ENCODE data around the gene SOAT1.
"Not testable (repeated sequence)": the region's sequence is repeated elsewhere in the genome, so short reads cannot be mapped to it uniquely, and the experiment has no call there.

SOAT1 gene

DNA sequence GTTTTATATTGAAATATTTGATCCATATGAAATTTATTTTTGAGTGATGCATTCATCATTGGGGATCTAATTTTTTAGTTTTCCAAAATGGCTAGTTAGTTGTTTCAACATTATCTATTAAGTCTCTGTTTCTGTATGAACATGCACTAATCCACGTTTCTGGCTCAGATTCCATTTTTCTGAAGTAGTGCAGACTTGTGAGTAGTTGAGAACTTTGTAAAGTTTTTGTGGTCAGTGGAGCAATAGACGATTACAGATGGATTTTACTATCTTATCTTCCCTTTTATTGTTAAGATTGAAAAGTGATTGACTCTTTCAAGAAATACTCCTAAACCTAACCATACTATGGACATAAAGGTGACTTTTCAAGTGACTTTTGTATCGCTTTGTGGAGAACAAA, 16.7 kb downstream of the SOAT1 start:
- DNase-seq, result no peak

DNA sequence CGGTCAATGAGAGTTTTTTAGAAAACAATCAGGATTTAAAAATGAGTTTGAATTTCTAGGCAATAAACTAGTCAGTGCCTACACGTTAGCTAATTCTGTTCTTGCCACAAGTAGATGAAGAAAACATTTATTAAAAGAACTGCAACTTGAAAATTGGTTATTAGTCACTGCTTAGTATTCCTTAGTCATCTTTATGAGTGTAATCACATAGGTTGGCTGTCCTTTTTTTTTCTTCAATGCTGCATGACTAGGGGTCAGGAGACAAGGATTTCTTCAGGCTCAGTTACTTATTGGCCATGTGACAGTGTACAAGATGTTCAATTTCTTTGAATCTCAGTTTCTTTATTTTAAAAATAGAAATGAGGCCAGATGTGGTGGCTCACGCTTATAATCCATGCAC, 17.1 kb downstream of the SOAT1 start:
- DNase-seq, result no peak

DNA sequence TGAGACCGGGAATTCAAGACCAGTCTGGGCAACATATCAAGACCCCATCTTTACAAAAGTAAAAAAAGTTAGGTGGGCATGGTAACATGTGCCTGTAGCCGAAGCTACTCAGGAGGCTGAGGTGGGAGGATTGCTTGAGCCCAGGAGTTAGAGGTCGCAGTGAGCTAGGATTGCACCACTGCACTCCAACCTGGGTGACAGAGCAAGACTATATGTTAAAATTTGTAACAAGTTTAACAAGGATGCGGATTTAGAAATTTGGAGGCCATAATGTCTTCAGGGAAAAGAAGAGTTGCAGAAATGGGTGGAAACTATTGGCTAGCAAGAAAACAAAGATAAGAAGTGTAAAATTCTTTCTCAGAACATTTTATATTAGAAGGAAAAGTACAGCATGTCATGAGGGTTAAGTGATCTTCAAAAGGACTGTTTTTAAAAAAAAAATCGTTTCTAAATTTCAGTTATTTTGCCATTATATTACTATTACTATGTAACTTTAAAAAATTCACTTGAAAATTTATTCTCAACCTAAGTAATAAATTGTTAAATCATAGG, 17.6 kb downstream of the SOAT1 start:
- no peak for DNase-seq

DNA sequence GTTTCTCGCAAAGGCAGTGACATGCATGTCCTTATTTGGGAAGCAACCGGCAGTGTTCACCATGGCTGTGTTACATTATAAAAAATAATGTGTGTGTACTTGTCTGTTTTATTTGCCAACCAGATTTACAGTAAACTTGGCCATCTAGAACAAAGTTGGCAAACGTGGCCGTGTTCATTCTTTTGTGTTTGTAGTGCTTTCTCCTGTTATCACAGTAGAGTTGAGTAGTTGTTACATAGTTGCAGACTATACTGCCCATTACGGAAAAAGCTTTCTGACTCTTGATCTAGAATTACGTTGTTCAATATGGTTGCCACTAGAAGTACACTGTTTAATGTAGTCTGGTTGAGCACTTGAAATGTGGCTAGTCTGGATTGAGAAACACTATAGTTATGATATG, 19.4 kb downstream of the SOAT1 start:
- DNase-seq, result no peak

DNA sequence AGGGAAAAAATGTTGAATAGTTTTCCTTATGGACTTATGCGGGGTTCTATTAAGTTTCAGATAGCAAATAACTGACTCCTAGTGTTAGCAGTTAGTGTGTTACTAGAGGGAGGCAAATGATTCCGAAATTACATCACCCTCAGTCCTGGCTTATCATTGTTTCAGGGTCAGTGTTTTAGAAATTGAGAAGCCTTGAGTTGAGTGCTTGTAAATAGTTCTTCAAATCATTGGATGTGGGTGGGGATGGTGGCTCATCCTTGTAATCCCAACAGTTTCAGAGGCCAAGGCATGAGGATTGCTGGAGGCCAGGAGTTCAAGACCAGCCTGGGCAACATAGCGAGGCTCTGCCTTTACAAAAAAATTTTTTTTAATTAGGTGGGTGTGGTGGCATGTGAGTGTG, 21.3 kb downstream of the SOAT1 start:
- no peak for DNase-seq

DNA sequence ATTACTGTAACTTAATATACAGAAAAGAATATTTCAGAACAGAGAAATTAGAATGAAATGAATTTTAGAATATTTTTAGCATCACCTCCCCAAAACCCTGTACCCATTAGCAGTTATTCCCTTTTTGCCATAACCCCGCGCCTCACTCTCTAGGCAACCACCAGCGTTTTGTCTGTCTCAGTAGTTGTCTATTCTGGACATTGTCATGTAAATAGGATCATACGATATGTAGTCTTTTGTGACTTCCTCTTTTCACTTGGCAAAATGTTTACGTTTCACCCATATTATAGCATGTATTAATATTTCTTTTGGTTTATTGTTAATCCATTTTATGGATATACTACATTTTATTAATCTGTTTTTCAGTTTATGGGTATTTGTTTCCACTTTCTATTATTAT, 24.9 kb downstream of the SOAT1 start:
- DNase-seq, result no peak

DNA sequence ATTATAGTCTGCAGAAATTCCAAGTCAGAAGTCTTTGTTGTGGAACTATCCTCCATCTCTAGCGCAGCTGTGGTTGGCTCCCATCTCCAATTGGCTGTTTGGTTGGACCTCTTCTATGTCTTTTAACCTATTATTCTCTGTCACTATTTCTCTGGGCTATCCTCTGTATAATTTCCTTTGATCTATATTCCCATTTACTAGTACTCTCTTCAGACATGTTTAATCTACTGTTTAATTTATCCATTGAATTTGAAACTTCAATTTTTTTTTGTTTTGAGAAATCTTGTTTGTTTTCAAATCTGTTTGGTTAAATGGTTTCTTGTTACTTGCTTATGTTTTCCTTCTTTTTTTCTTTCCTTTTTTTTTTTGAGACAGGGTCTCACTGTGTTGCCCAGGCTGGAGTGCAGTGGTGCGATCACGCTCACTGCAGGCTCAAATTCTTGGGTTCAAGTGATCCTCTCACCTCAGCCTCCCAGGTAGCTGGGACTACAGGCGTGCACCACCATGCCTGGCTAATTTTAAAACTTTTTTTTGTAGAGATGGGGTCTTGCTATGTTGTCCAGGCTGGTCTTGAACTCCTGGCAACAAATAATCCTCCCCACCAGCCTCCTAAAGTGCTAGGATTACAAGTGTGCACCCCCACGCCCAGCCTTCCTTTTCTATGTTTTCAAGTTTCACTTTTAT, 28.1 kb downstream of the SOAT1 start:
- DNase-seq, result no peak

DNA sequence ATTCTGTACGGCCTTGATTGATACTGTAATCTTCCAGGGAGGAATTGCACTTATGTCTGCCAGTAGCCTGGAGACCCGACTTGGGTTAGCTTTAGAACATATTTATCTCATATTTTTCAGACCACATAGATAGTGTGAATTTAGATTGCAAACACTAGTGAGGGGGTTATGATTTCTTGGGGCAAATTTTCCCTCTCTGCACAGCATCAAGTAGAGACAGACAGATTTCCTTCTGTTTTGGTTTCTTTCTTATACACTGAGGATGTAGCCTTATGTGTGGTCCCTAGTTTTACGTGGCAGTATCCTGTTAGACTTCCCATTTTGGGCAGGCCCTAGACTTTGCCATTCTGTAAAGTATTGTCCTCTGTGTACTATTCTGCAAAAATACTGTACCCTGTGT, 29.0 kb downstream of the SOAT1 start:
- DNase-seq, result no peak

DNA sequence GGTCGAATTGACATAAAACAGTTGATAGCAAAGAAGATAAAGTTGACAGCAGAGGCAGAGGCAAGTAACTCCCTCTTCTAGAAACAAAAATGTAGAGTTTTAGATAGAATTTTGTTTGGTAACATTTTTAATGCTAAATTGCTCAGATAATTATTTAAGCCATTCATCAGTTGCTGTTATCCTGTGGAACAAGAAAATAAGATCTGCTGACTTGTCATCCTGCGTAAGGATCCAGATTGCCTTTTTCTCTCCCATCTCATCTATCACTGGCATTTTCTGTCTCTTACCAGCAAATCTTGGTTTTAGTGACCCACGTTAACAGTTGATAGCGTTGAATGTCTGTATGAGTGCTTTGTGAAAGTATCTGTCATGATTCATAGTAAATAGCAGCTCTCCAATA, 29.8 kb downstream of the SOAT1 start:
- DNase-seq, result no peak

DNA sequence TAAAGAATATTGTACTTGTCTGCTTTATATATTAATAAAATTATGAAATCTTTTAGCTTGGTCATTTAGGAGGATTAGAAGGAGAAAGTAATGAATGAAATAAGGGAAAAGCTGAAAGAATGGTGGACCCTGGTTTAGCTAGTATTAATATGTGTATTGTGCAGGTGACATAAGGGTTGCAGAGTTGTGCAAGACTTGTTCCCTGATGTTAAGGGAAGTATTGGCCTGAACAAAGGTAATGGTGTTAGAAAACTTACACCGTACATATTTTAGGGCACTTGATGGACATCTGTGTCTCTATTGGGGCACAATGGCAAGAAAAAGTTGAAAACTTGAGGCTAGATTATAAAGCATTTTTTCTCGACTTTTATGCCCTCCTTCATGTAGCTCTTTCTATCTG, 32.2 kb downstream of the SOAT1 start:
- DNase-seq, result no peak

DNA sequence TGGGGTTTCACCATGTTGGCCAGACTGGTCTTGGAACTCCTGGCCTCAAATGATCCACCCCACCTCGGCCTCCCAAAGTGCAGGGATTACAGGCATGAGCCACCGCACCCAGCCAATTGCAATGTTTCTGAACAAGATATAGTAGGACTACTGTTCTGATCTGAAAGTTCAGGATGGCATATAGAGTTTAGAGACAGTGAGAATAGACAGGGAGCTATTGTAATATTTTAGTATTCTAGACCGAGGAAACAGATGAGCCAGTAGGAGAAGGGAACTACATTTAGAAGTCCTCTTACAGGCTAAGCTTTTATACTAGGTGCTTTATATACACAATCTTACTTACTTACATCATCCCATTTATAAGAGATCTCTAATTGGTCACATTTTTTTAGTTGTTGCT, 33.1 kb downstream of the SOAT1 start:
- no peak for DNase-seq

DNA sequence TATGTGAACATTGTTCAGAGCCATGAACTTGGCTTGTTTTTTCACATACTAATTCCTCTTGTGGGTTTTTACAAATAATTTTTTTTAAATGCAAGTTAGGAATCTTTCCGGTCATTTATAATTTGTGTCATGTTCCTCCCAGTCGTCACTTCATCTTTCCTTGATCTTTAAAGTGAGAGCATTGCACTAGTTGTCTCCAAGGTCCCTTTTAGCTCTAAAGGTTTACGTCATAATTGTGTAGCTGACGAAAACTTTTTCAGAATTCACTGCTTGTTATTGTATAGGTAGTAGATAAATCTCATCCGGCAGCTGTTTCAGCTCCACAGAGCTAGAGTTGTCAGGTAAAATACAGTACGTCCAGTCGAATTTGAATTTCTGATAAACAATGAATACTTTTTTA, 33.6 kb downstream of the SOAT1 start:
- DNase-seq, result no peak

DNA sequence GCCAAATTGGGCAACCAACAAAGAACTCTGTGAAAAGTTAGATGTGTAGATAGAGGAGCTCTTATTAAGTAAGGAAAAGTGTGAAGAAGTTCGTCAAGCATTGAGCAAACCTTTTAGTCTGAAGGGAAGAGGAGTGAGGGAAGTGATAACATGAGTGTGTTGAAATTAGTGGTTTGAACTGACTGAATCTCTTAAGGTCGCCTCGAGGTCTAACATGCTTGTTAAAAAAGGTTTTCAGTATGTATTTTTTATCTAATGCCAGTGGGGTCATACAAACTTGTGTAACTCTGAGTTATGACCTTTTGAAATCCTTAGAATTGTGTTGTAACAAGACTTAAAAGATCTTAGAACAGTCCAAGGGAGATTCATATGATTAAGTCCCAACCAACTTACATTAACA, 34.1 kb downstream of the SOAT1 start:
- no peak for DNase-seq

DNA sequence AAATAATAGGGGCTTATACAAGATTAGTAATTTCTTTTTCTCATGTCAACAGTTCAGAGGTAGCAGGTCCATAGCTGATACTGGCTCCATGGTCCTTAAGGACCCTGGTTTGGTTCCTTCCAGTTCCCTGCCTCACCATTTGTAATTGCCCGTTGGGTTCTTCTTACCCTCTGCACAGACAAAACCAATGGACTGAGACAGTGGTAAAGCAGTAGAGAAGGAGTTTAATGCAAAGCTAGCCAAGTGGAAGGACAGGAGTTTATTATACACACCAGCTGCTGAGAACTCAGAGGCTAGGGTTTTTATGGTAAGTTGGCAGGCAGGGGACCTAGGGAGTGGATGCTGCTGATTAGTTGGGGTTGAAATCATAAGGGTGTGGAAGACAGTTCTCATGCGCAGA, 36.3 kb downstream of the SOAT1 start:
- no peak for DNase-seq

DNA sequence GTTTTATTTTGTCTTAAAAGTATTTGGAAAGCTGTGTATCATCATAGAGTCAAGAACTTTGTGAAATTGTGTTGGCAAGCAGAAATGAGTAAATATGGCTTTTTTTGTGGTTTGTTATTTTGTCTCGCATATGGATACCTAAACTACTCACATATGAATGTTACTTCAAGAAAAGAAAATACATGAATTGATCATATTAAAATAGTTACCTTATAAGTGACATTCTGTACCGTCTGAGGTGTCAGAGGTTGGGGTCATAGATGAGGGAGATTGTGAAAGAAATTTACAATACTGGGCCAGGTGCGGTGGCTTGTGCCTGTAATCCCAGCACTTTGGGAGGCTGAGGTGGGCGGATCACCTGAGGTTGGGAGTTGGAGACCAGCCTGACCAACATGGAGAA, 40.8 kb downstream of the SOAT1 start:
- no peak for DNase-seq

DNA sequence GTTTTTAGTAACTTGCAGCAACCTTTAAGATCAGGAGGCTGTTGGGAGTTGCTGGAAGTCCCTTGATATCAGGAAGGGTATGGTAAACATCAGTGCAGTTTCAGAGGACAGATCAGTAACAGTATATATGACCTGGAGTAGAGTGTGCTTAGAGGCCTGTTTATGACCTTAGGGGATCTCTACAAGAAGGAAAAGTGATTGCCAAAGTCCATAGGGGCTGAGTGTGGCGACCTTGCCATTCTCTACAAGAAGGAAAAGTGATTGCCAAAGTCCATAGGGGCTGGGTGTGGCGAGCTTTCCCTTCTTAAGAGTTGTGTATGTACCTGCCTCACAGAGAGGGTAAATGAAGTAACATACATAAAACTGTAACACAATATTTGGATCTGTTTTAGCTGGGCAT, 43.7 kb downstream of the SOAT1 start:
- DNase-seq, result no peak

DNA sequence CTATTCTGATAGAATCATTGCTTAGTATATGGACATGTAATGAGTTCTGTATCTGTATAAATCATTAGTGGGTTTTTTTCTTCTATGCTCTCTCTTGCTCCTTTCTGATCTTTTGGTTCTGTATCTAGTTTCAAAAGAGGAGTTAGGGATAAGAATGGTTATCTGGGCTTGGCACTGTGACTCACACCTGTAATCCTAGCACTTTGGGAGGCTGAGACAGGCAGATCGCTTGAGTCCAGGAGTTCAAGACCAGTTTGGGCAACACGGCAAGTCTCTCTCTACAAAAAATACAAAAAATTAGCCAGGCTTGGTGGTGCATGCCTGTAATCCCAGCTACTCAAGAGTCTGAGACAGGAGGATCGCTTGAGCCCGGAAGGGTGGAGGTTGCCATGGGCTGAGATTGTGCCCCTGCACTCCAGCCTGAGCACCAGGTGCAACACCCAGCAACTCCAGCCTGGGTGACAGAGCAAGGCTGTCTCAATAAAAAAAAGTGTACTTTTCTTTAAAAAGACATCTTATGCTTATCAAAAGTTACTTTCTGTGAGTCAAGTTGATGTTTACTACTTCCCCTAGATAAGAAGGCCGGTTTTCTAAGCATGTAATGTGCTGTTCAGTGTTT, 44.5 kb downstream of the SOAT1 start:
- no peak for DNase-seq

DNA sequence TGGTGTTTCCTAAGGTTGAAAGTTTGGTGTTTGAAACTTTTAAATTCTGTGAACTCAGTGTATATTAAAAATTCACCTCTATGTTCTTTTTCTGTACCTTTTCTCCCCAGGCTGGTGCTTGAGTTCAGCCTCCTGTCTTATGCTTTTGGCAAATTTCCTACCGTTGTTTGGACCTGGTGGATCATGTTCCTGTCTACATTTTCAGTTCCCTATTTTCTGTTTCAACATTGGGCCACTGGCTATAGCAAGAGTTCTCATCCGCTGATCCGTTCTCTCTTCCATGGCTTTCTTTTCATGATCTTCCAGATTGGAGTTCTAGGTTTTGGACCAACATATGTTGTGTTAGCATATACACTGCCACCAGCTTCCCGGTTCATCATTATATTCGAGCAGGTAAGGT, 47.3 kb downstream of the SOAT1 start:
- no peak for DNase-seq

DNA sequence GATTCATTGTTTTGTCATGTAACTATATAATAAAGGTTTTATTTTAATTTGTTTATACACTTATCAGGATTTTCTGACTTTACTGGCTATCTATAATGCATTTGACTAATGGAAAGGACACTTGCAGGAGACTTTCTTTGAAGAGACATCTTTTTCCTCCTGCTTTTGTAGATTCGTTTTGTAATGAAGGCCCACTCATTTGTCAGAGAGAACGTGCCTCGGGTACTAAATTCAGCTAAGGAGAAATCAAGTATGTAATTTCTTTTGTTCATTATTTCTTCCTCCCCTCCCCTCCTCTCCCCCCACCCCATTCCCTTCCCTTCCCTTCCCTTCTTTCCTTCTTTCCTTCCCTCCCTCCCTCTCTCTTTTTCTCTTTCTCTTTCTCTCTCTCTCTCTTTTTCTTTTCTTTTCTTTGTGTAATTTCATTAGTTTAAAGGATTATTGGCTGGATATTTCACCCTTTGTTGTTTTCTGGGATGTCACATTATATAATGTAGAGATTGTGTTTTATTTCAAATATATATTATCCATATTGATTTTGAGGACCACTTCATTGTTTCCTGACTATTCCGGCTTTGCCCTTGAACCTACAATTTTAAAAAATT, 48.4 kb downstream of the SOAT1 start:
- no peak for DNase-seq

DNA sequence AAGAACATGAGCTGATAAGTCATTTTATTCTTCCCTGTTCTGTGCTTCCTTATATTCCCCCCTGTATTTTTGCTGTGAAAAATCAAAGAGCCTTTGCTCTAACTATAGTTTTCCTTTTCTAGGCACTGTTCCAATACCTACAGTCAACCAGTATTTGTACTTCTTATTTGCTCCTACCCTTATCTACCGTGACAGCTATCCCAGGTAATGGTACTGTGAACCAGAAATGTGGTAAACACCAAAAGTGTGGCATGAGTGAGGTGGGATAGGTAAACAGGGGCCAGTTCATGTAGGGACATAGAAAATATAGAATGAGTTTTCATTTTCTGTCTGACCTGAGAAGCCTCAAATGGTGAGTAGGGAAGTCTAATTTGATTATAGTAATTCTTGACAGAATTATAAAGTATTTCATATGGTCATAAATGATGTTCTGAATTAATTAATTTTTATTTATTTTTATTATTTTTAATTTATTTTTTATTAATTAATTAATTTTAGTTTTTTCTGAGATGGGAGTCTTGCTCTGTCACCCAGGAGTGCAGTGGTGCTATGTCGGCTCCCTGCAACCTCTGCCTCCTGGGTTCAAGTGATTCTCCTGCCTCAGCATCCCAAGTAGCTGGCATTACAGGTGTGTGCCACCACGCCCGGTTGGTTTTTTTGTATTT, 49.3 kb downstream of the SOAT1 start:
- no peak for DNase-seq

DNA sequence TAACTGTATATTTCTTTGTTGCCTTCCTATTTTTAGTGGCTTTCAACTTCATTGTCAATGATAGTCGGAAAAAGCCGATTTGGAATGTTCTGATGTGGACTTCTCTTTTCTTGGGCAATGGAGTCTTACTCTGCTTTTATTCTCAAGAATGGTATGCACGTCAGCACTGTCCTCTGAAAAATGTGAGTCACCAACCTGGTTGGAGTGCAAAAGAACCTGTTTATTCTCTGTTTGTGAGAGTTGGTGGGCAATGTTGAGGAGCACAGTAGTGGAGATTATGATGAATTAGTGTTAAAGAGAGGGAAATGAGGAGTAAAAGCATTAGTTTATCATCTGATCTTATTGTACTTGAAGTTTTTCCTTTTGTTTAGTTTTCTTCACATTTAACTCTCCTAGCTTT, 57.7 kb downstream of the SOAT1 start:
- no peak for DNase-seq

DNA sequence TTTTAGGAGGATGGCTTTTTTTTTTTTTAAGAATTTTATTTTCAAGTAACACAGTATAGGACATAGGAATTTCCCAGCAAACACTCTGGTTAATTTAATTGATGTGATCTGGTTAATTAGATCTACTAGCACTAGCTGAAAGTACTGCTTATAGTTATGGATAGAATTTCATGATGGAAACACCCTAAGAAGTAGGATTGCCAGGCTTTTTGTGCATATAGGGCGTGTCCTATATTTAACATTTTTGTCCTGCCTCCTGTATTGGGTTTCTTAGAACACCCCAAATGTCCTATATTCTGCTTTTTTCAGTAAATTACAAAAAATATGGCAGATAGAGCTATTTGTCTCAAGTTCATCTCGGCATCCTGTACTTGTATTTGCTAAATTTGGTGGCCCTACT, 58.6 kb downstream of the SOAT1 start:
- no peak for DNase-seq

DNA sequence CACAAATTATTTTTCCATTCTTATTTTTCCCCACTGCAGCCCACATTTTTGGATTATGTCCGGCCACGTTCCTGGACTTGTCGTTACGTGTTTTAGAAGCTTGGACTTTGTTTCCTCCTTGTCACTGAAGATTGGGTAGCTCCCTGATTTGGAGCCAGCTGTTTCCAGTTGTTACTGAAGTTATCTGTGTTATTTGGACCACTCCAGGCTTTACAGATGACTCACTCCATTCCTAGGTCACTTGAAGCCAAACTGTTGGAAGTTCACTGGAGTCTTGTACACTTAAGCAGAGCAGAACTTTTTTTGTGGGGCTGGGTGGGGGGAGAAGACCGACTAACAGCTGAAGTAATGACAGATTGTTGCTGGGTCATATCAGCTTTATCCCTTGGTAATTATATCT, 59.9 kb downstream of the SOAT1 start:
- no peak for DNase-seq

DNA sequence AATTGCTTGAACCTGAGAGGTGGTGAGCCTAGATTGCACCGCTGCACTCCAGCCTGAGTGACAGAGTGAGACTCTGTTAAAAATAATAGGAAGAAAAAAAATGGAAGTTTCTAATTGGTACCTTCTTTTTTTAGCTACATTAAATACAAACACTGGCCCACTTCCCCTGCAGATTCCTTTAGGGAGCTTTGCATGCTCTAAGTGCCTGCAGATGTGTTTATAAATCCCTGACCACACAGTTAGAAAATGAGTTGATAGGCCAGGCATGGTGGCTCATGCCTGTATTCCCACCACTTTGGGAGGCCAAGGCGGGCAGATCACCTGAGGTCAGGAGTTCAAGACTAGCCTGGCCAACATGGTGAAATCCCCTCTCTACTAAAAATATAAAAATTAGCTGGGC, 68.0 kb downstream of the SOAT1 start:
- DNase-seq, result not testable (repeated sequence)

Measured in CD4-positive, alpha-beta T cell treated with Interleukin-10 for 1 hour (primary cell).